Astrocyte (in vitro differentiated cells and primary cell): ENCODE data around the gene RAB5B.

Source experiments
- CTCF ChIP-seq: IDR thresholded peaks from 2 replicates; pipeline ENCODE4 v1.5.1; 2011; ENCODE audit warnings: low read depth, mild to moderate bottlenecking, inconsistent platforms, low read length, moderate library complexity; ENCODE audit not compliant: insufficient read depth
- EZH2 ChIP-seq: IDR thresholded peaks from 2 replicates; pipeline ENCODE4 v1.6.1; 2012; ENCODE audit warnings: mild to moderate bottlenecking, low read length, inconsistent platforms; ENCODE audit not compliant: insufficient read depth

DNA sequence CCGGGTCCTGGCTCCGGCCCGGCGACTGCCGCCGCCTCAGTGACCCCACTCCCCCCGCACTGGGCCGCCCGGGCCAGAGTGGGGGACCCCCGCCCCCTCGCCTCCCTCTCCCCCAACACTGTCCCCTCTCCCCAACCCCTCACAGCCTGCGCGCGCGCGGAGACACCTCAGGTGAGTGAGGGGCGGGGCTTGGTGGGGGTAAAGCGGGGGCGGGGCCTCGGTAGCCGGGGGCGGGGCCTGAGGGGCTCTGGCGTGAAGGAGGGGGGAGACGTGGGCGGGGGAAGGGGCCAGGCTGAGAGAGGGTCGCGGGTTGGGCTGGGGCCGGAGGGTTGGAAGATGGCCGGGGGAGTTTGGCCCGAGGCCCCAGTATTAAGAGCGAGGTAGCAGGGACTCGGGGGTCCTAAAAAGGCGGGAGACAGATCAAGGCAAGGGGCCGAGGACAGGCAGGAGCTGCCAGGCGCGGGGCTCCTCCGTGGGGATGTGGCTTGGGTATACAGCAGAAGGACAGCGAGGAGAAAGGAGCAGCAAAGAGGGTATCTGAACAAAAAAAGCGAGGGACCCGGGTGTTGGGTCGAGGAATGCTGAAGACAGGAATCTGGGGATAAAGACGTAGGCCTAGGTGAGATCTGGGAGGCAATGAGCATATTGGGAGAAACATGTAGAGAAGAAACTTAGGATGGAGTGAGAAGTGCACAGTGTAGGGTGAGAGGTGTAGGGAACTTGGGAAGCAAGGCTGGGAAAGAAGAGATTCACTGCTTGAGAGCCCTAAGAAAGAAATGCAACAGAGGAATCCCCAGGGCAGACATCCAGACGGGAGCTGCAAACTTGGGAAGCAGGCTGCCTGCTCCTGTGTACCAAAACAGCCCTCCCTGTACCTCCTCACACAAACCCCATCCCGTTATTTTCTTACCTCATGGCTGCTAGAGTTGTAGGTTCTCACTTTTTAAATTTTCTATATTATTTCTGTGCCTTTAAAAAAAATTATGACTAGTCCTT lies 34.0 kb downstream of the RAB5B start:
- TF ChIP-seq CTCF: no peak
- no peak for TF ChIP-seq EZH2
